CD14-positive monocyte (primary cell): ENCODE data around the gene SLCO3A1. TPM values are rescaled to one million over a fixed set of nuclear protein-coding genes. Genes with fewer than 3 reads are reported as not detected.

ENCODE experiments used
- DNase-seq, 3 donors: peaks; one replicate each; pipeline ENCODE4 v3.0.0-alpha.2; 2011 to 2022
- H2AFZ ChIP-seq: 2 replicates; pipeline ENCODE4 v1.6.0; 2012; ENCODE audit warnings: mild to moderate bottlenecking, low read depth, low read length, inconsistent platforms; ENCODE audit not compliant: insufficient read depth, poor library complexity, severe bottlenecking
- H3K27ac ChIP-seq, 2 donors: 1 replicate in 1 of 2; 2 replicates in 1 of 2; pipeline ENCODE4 v1.5.1; 2012 to 2013; ENCODE audit warnings: low read length in 2 of 2, control low read depth in 1 of 2, inconsistent platforms in 1 of 2, low read depth in 1 of 2, mild to moderate bottlenecking in 1 of 2
- H3K27me3 ChIP-seq, 2 donors: one replicate each; pipeline versions ENCODE4 v1.6.0 to v1.6.1; 2011 to 2013; ENCODE audit warnings: low read length in 2 of 2; ENCODE audit not compliant: control insufficient read depth in 2 of 2, insufficient read depth in 2 of 2
- H3K36me3 ChIP-seq, 2 donors: replicated peaks in 1 of 2; 1 replicate in 1 of 2; 2 replicates in 1 of 2; pipeline versions ENCODE4 v1.5.1 to v1.6.1; 2012 to 2013; ENCODE audit warnings: low read length in 2 of 2, control low read depth in 1 of 2, inconsistent platforms in 1 of 2, mild to moderate bottlenecking in 1 of 2; ENCODE audit not compliant: insufficient read depth in 2 of 2, control insufficient read depth in 1 of 2
- H3K4me1 ChIP-seq, 2 donors: 1 replicate in 1 of 2; 2 replicates in 1 of 2; pipeline versions ENCODE4 v1.5.1 to v1.6.1; 2012 to 2013; ENCODE audit warnings: low read length in 2 of 2, control low read depth in 1 of 2, inconsistent platforms in 1 of 2, mild to moderate bottlenecking in 1 of 2, moderate library complexity in 1 of 2; ENCODE audit not compliant: insufficient read depth in 2 of 2, control insufficient read depth in 1 of 2
- H3K4me2 ChIP-seq: replicated peaks from 2 replicates; pipeline ENCODE3; 2012; ENCODE audit warnings: low read length, moderate library complexity, mild to moderate bottlenecking; ENCODE audit not compliant: poor library complexity, severe bottlenecking; ENCODE audit errors: extremely low read depth
- H3K4me3 ChIP-seq, 3 experiments: fragments of 200-600 bp in 1 of 3; sonication (generic) in 1 of 3; replicated peaks in 1 of 3; 1 replicate in 2 of 3; 2 replicates in 1 of 3; pipeline ENCODE4 v1.5.1; 2011 to 2013; ENCODE audit warnings: low read length in 3 of 3, mild to moderate bottlenecking in 3 of 3, control low read depth in 2 of 3, low read depth in 2 of 3, inconsistent platforms in 1 of 3, moderate library complexity in 1 of 3
- H3K79me2 ChIP-seq: 2 replicates; pipeline ENCODE4 v1.6.0; 2012; ENCODE audit warnings: mild to moderate bottlenecking, control low read depth, inconsistent platforms, low read length, moderate library complexity; ENCODE audit not compliant: insufficient read depth
- H3K9ac ChIP-seq: 2 replicates; pipeline ENCODE4 v1.6.0; 2017; ENCODE audit warnings: low read length, mild to moderate bottlenecking; ENCODE audit not compliant: insufficient read depth, poor library complexity, severe bottlenecking
- H3K9me3 ChIP-seq, 2 donors: replicated peaks in 1 of 2; 1 replicate in 1 of 2; 2 replicates in 1 of 2; pipeline versions ENCODE4 v1.5.1 to v1.6.1; 2012 to 2013; ENCODE audit warnings: low read length in 2 of 2, control low read depth in 1 of 2; ENCODE audit not compliant: control insufficient read depth in 1 of 2, insufficient read depth in 1 of 2
- H4K20me1 ChIP-seq: 2 replicates; pipeline ENCODE4 v1.6.0; 2012; ENCODE audit warnings: mild to moderate bottlenecking, low read length, control low read depth, moderate library complexity; ENCODE audit not compliant: insufficient read depth
- H3K27ac Mint-ChIP-seq, 7 donors: one replicate each; pipeline ENCODE4 v1.8.0; 2020; ENCODE audit warnings: mild to moderate bottlenecking in 7 of 7, mixed read lengths in 7 of 7, moderate library complexity in 6 of 7, inconsistent platforms in 2 of 7
- H3K27me3 Mint-ChIP-seq, 3 donors: one replicate each; pipeline ENCODE4 v1.8.0; 2021 to 2022; ENCODE audit warnings: low read depth in 3 of 3, mild to moderate bottlenecking in 3 of 3, mixed read lengths in 3 of 3, moderate library complexity in 3 of 3, inconsistent platforms in 1 of 3
- H3K36me3 Mint-ChIP-seq, 2 donors: one replicate each; pipeline ENCODE4 v1.8.0; 2020; ENCODE audit warnings: mixed read lengths in 2 of 2, inconsistent platforms in 1 of 2, mild to moderate bottlenecking in 1 of 2
- H3K4me1 Mint-ChIP-seq: one replicate; pipeline ENCODE4 v1.8.0; 2020; ENCODE audit warnings: mild to moderate bottlenecking, mixed read lengths
- H3K4me3 Mint-ChIP-seq, 2 donors: one replicate each; pipeline ENCODE4 v1.8.0; 2020; ENCODE audit warnings: mild to moderate bottlenecking in 2 of 2, mixed read lengths in 2 of 2, moderate library complexity in 1 of 2
- H3K9me3 Mint-ChIP-seq, 7 donors: one replicate each; pipeline ENCODE4 v1.8.0; 2020 to 2022; ENCODE audit warnings: mixed read lengths in 7 of 7, mild to moderate bottlenecking in 6 of 7, moderate library complexity in 6 of 7, inconsistent platforms in 2 of 7
- CTCF ChIP-seq: fragments of 200-600 bp; IDR thresholded peaks from one replicate; pipeline ENCODE4 v1.8.0; 2022; ENCODE audit warnings: antibody characterized with exemption, mild to moderate bottlenecking
- WGBS: methylation state at CpG from one replicate; pipeline ENCODE4 v1.1.5; 2013; ENCODE audit warnings: missing lambda C conversion rate; ENCODE audit not compliant: insufficient coverage; 5-methylcytosine and 5-hydroxymethylcytosine counted together
- intact Hi-C, 2 donors: fragments of 100-400 bp; cut with micrococcal nuclease; formaldehyde crosslinking; loops; one replicate each; pipeline versions ENCODE4 v1.15.0 to v1.15.1; 2023
- polyA plus RNA-seq, 3 donors: library from polyadenylated mRNA; depleted of rRNA in 1 of 3; unstranded in 2 of 3; stranded (reverse) in 1 of 3; fragments of 300-500 nt in 2 of 3; fragments of >200 nt in 1 of 3; fragmentation: Illumina TruSeq in 2 of 3; gene quantifications; 1 replicate in 2 of 3; 2 replicates in 1 of 3; pipeline ENCODE4 v1.2.3, GENCODE V29; 2012 to 2021

Gene SLCO3A1
- polyA plus RNA-seq, 3 donors, result 53.7 to 76.2 (median 62.8) TPM

GRCh38 chr15:91992945-91993344 is 139.4 kb downstream of the SLCO3A1 start:
- no peak for TF ChIP-seq CTCF
- no peak overlapping the region for H3K4me3 Mint-ChIP-seq
- peak overlapping the region; percentile 3 to 67 (median 58) for H3K27ac Mint-ChIP-seq
- peaks cover 0 to 10% of the 10 kb centered on the region in 2 donors for H3K36me3 Mint-ChIP-seq
- Histone ChIP-seq H3K27ac (peak overlapping the region in 1 of 2 donors; percentile 20), H3K4me1 (peaks cover 10 to 13% of the 10 kb centered on the region in 2 donors), H3K9me3 (no peaks in the 10 kb centered on the region), H3K9ac (no peak overlapping the region), H4K20me1 (peaks cover 100% of the 10 kb centered on the region), H2AFZ (no peak overlapping the region), H3K27me3 (no peaks in the 10 kb centered on the region), H3K4me2 (no peak overlapping the region), H3K36me3 (peaks cover 0 to 7% of the 10 kb centered on the region in 2 donors), H3K4me3 (no peak overlapping the region), H3K79me2 (peaks cover 74% of the 10 kb centered on the region)
- peak in 2 of 3 donors; percentile 27 to 28 for DNase-seq
- intact Hi-C loops, result no loop called here
- no CpG with 5 or more reads among the region's 3 CpGs for WGBS
- H3K4me1 Mint-ChIP-seq, result peaks cover 30% of the 10 kb centered on the region
- no peaks in the 10 kb centered on the region for H3K9me3 Mint-ChIP-seq
- H3K27me3 Mint-ChIP-seq, result no peaks in the 10 kb centered on the region

GRCh38 chr15:91995146-91995545 is 141.6 kb downstream of the SLCO3A1 start:
- H3K4me3 ChIP-seq, result no peak overlapping the region
- H3K27me3 Mint-ChIP-seq, result no peaks in the 10 kb centered on the region
- WGBS, result 100% methylated on average over 1 of the region's 3 CpGs

More at GRCh38 chr15:91995146-91995545, 141.6 kb downstream of the SLCO3A1 start:
- H3K27ac Mint-ChIP-seq, result peak overlapping the region in 1 of 7 donors; percentile 36
- TF ChIP-seq CTCF, result no peak
- peaks cover 0 to 10% of the 10 kb centered on the region in 2 donors for H3K36me3 Mint-ChIP-seq
- no peaks in the 10 kb centered on the region for H3K9me3 Mint-ChIP-seq
- Histone ChIP-seq H3K4me2 (no peak overlapping the region), H3K9ac (no peak overlapping the region), H2AFZ (no peak overlapping the region), H4K20me1 (peaks cover 100% of the 10 kb centered on the region), H3K27me3 (no peaks in the 10 kb centered on the region), H3K9me3 (no peaks in the 10 kb centered on the region), H3K79me2 (peaks cover 63% of the 10 kb centered on the region), H3K4me1 (peaks cover 8 to 11% of the 10 kb centered on the region in 2 donors), H3K36me3 (peaks cover 0 to 7% of the 10 kb centered on the region in 2 donors), H3K27ac (no peak overlapping the region)
- H3K4me1 Mint-ChIP-seq, result peaks cover 21% of the 10 kb centered on the region
- intact Hi-C loops, result no loop called here
- no peak overlapping the region for H3K4me3 Mint-ChIP-seq
- DNase-seq, result no peak
